Tibial nerve (tissue), 3 donors: ENCODE results near the gene OTOP3.

Experiments used
- CTCF ChIP-seq, 5 experiments: fragments of 200-600 bp in 3 of 5; fragments of 450-650 bp in 2 of 5; sonication (generic) in 3 of 5; IDR thresholded peaks; one replicate each; pipeline ENCODE4 v1.5.1; 2016 to 2019; ENCODE audit warnings: antibody characterized with exemption in 5 of 5, mild to moderate bottlenecking in 3 of 5, moderate library complexity in 2 of 5
- POLR2A ChIP-seq, 2 donors: fragments of 450-650 bp; IDR thresholded peaks; one replicate each; pipeline ENCODE4 v1.6.1; 2017; ENCODE audit warnings: antibody characterized with exemption in 2 of 2, mild to moderate bottlenecking in 2 of 2, moderate library complexity in 2 of 2

- TF ChIP-seq POLR2A (IDR thresholded peaks at IDR 0.05) (no peak), CTCF (IDR thresholded peaks at IDR 0.05) (no peak)
These were observed 42.1 kb downstream of the OTOP3 start for GRCh38 chr17:74977802-74978201.
